ENCODE data around the gene CDK5RAP2. TPM values are rescaled to one million over a fixed set of nuclear protein-coding genes. Genes with fewer than 3 reads are reported as not detected.

Gene CDK5RAP2
- total RNA-seq, 1 experiment from 2014 or later: 56.4 TPM

- Histone ChIP-seq H3K9me3 (ENCODE audit: control insufficient read depth, low read depth, low read length) (no peaks in the 10 kb centered on the region), H2BK5ac (ENCODE audit: insufficient read length, low read length) (no peak overlapping the region), H3K4ac (ENCODE audit: low read depth, low read length) (no peak overlapping the region), H3K4me2 (ENCODE audit: insufficient read depth, insufficient read length, low read length) (no peak overlapping the region), H2BK15ac (ENCODE audit: low read depth, low read length) (no peak overlapping the region), H3K79me1 (ENCODE audit: insufficient read depth, low read depth, low read length, poor library complexity, severe bottlenecking) (no peaks in the 10 kb centered on the region), H4K5ac (ENCODE audit: insufficient read length, low read depth, low read length) (no peak overlapping the region), H3K9ac (ENCODE audit: extremely low read depth, insufficient read length, low read length) (no peak overlapping the region), H2AK5ac (ENCODE audit: insufficient read length, low read length) (no peak overlapping the region), H3T11ph (ENCODE audit: low read length) (no peak overlapping the region), H2BK12ac (ENCODE audit: insufficient read length, low read depth, low read length) (no peak overlapping the region), H2AFZ (ENCODE audit: low read length) (no peak overlapping the region), H3K27me3 (ENCODE audit: insufficient read depth, low read length) (no peaks in the 10 kb centered on the region), H3K27ac (ENCODE audit: insufficient read length, low read depth, low read length) (no peak overlapping the region), H2BK120ac (ENCODE audit: low read depth, low read length, poor library complexity, severe bottlenecking) (no peak overlapping the region), H3K56ac (ENCODE audit: insufficient read length, low read depth, low read length) (no peak overlapping the region), H3K18ac (ENCODE audit: insufficient read length, low read depth, low read length) (no peak overlapping the region), H3K23ac (ENCODE audit: insufficient read length, low read depth, low read length) (no peak overlapping the region), H3K79me2 (ENCODE audit: insufficient read depth, low read length) (no peaks in the 10 kb centered on the region), H3K4me1 (ENCODE audit: insufficient read depth, low read length) (no peaks in the 10 kb centered on the region), H4K20me1 (ENCODE audit: control insufficient read depth, insufficient read depth, insufficient read length) (no peaks in the 10 kb centered on the region), H3K14ac (ENCODE audit: insufficient read depth, low read length) (no peak overlapping the region), H4K8ac (replicated peaks; ENCODE audit: insufficient read length, low read depth, low read length) (no peak overlapping the region), H3K23me2 (ENCODE audit: insufficient read length, low read depth, low read length, poor library complexity, severe bottlenecking) (no peaks in the 10 kb centered on the region), H4K91ac (ENCODE audit: insufficient read length, low read depth, low read length) (no peak overlapping the region), H2BK20ac (ENCODE audit: low read depth, low read length, poor library complexity, severe bottlenecking) (no peak overlapping the region)
- DNase-seq: no peak
- TF ChIP-seq CTCF (conservative IDR thresholded peaks at IDR 0.05): no peak
- Mint-ChIP-seq H3K9me3 (no peaks in the 10 kb centered on the region), H3K4me3 (no peak overlapping the region), H3K36me3 (ENCODE audit: insufficient read depth in 1 of 3, low read depth in 3 of 3) (no peaks in the 10 kb centered on the region), H3K4me1 (no peaks in the 10 kb centered on the region), H3K27ac (no peak overlapping the region), H3K27me3 (ENCODE audit: low read depth) (no peaks in the 10 kb centered on the region; the same call in 1 of the 2 replicates)
- no CpG with 5 or more reads among the region's 2 CpGs for WGBS (ENCODE audit: extremely low coverage, insufficient read length, low lambda C conversion rate)
Observed at GRCh38 chr9:120593955-120594277, 13.9 kb upstream of the CDK5RAP2 start.

Data from H9 (cell line).